GM12864 (cell line): ENCODE measurements around the gene DAGLA.

ENCODE experiments used
- DNase-seq: peaks from one replicate; pipeline ENCODE4 v3.0.0-alpha.2; 2011; ENCODE audit warnings: low read depth
- H3K4me3 ChIP-seq: 2 replicates; pipeline ENCODE4 v1.5.1; 2011; ENCODE audit warnings: mild to moderate bottlenecking, low read depth, low read length, control low read depth
- CTCF ChIP-seq: IDR thresholded peaks from 2 replicates; pipeline ENCODE4 v1.5.1; 2011; ENCODE audit warnings: low read depth, mild to moderate bottlenecking, moderate library complexity, low read length, control low read depth, inconsistent platforms; ENCODE audit errors: missing control alignments

Gene DAGLA

GRCh38 chr11:61774411-61774810 lies 94.2 kb downstream of the DAGLA start:
- TF ChIP-seq CTCF = no peak

GRCh38 chr11:61775106-61775505 lies 94.9 kb downstream of the DAGLA start:
- H3K4me3 ChIP-seq = no peak overlapping the region
- DNase-seq = no peak
- TF ChIP-seq CTCF = no peak

More at GRCh38 chr11:61774411-61774810, 94.2 kb downstream of the DAGLA start:
- no peak overlapping the region for H3K4me3 ChIP-seq
- no peak for DNase-seq

GRCh38 chr11:61775606-61776554 lies 95.7 kb downstream of the DAGLA start:
- no peak for TF ChIP-seq CTCF
- DNase-seq = no peak

GRCh38 chr11:61776561-61777075 lies 96.4 kb downstream of the DAGLA start:
- peak; percentile 74 for TF ChIP-seq CTCF
- DNase-seq = no peak

More at GRCh38 chr11:61775606-61776554, 95.7 kb downstream of the DAGLA start:
- H3K4me3 ChIP-seq = no peak overlapping the region

GRCh38 chr11:61777234-61778090 lies 97.3 kb downstream of the DAGLA start:
- DNase-seq = no peak
- peak overlapping the region; percentile 32 for H3K4me3 ChIP-seq
- peak; percentile 1 for TF ChIP-seq CTCF

More at GRCh38 chr11:61776561-61777075, 96.4 kb downstream of the DAGLA start:
- no peak overlapping the region for H3K4me3 ChIP-seq

- peak; percentile 3 for TF ChIP-seq CTCF
- no peak for DNase-seq
- no peak overlapping the region for H3K4me3 ChIP-seq
These were observed 98.2 kb downstream of the DAGLA start for GRCh38 chr11:61778357-61778886.
